Heart right ventricle (tissue), 16 donors: ENCODE results near the gene FTO. TPM values are rescaled to one million over a fixed set of nuclear protein-coding genes. Genes with fewer than 3 reads are reported as not detected.

Experiments used
- ATAC-seq, 8 donors: fragments of 200-7000 bp; cut with Tn5 transposase; one replicate each; pipeline ENCODE4 v1.9.1; 2020; ENCODE audit warnings: mild to moderate bottlenecking in 8 of 8, moderate library complexity in 8 of 8, moderate number of reproducible peaks in 1 of 8
- DNase-seq, 2 donors: peaks; one replicate each; pipeline ENCODE4 v3.0.0-alpha.2; 2020
- H3K27ac ChIP-seq, 10 donors: fragments of 200-600 bp; sonication (generic) in 2 of 10; one replicate each; pipeline versions ENCODE4 v1.5.0 to v1.8.0; 2020 to 2022; ENCODE audit warnings: mild to moderate bottlenecking in 3 of 10
- H3K27me3 ChIP-seq, 7 donors: fragments of 200-600 bp; one replicate each; pipeline ENCODE4 v1.8.0; 2021 to 2022; ENCODE audit warnings: mild to moderate bottlenecking in 2 of 7
- H3K36me3 ChIP-seq, 9 donors: fragments of 200-600 bp; sonication (generic) in 1 of 9; one replicate each; pipeline versions ENCODE4 v1.5.0 to v1.8.0; 2020 to 2022; ENCODE audit warnings: mild to moderate bottlenecking in 2 of 9
- H3K4me1 ChIP-seq, 9 donors: fragments of 200-600 bp; sonication (generic) in 1 of 9; one replicate each; pipeline versions ENCODE4 v1.5.0 to v1.8.0; 2020 to 2022; ENCODE audit warnings: mild to moderate bottlenecking in 4 of 9
- H3K4me3 ChIP-seq, 10 donors: fragments of 200-600 bp; sonication (generic) in 2 of 10; one replicate each; pipeline versions ENCODE4 v1.5.0 to v1.8.0; 2020 to 2022; ENCODE audit warnings: mild to moderate bottlenecking in 7 of 10, moderate library complexity in 2 of 10
- H3K9me3 ChIP-seq, 11 donors: fragments of 200-600 bp in 10 of 11; sonication (generic) in 2 of 11; one replicate each; pipeline versions ENCODE4 v1.5.0 to v1.8.0; 2013 to 2022; ENCODE audit warnings: mild to moderate bottlenecking in 2 of 11, control low read depth in 1 of 11, moderate library complexity in 1 of 11
- CTCF ChIP-seq, 9 donors: fragments of 200-600 bp; sonication (generic) in 2 of 9; IDR thresholded peaks; one replicate each; pipeline versions ENCODE4 v1.5.0 to v1.8.0; 2021 to 2022; ENCODE audit warnings: antibody characterized with exemption in 9 of 9, mild to moderate bottlenecking in 5 of 9, moderate library complexity in 1 of 9
- WGBS, 2 donors: extraction: QIAGEN DNeasy Blood & Tissue Kit; methylation state at CpG; one replicate each; pipeline ENCODE4 v1.1.7; 2013; ENCODE audit warnings: inconsistent platforms in 1 of 2; 5-methylcytosine and 5-hydroxymethylcytosine counted together
- intact Hi-C, 10 donors: fragments of 100-400 bp; cut with DNase I; formaldehyde crosslinking; loops; one replicate each; pipeline versions ENCODE4 v1.11.1 to v1.14.2; 2022
- polyA plus RNA-seq, 2 donors: library from polyadenylated mRNA; stranded (reverse); fragments of 200-250 nt; gene quantifications; one replicate each; pipeline ENCODE4 v1.2.3, GENCODE V29; 2013
- total RNA-seq, 10 donors: library from RNA; stranded (reverse); fragmentation: NEBNext Ultra II Directional in 3 of 10; extraction: Animal tissue kit (Norgen Biotek cat#: 25700) in 3 of 10; gene quantifications; one replicate each; pipeline versions ENCODE4 v1.2.1 to v1.2.4, GENCODE V29; 2021 to 2023
- donor health status: Arrhythmogenic right ventricular cardiomyopathy.
- donor health status: ischemic (EF 13 %, LVEDD 7.1; RV severe dilation, severe dysfunction).
- donor health status: healthy with polysubstance abuse.
- donor health status: DM: no; HTN: yes; CAD: no.
- donor health status: DM: no; HTN: no; CAD: no.
- donor health status: ischemic (EF 25% LVEDD 6.9; RV normal size, moderate dysfunction).
- donor health status: ischemic (EF 25% LVEDD 5.7; RV mildly dilated, moderate dysfunction).
- donor health status: healthy.
- donor health status: DM: yes; HTN: yes; CAD: no.
- donor health status: Ischemic cardiomyopathy.
- donor health status: ischemic (EF 35%, LVEDD 5.7; RV mildly dilated, moderate dysfunction).
- donor health status: nonischemic (EF 11% LVEDD 7.7; RV severe dilation, severe dysfunction).
- donor health status: DM: yes; HTN: yes; CAD: no.
- donor health status: PGD.
- donor health status: ischemic (EF 29% LVEDD 5.4; RV normal size, mild dysfunction).
- donor health status: nonischemic (EF 23%, LVEDD 6.1; RV moderate dilation, normal function).

The FTO gene
- total and polyA plus RNA-seq, 12 donors: 8.5 to 103 (median 90.0) TPM

GRCh38 chr16:54031107-54031760, 327.3 kb downstream of the FTO start:
- no peak overlapping the region for H3K27ac ChIP-seq
- no peak overlapping the region for H3K4me3 ChIP-seq
- ATAC-seq (no peak), DNase-seq (no peak)
- H3K36me3 ChIP-seq: no peaks in the 10 kb centered on the region
- TF ChIP-seq CTCF (IDR thresholded peaks at IDR 0.05): no peak
- H3K4me1 ChIP-seq: peaks cover 0 to 3% (median 0%) of the 10 kb centered on the region in 9 donors
- 97 to 98% methylated on average over 5 of the region's 5 CpGs for WGBS, 2 donors
- H3K27me3 ChIP-seq: no peaks in the 10 kb centered on the region
- intact Hi-C loops: no loop called here
- peaks cover 0 to 21% (median 8%) of the 10 kb centered on the region in 11 donors for H3K9me3 ChIP-seq

GRCh38 chr16:54033747-54034146, 329.8 kb downstream of the FTO start:
- Histone ChIP-seq H3K4me3 (no peak overlapping the region), H3K27me3 (no peaks in the 10 kb centered on the region), H3K36me3 (no peaks in the 10 kb centered on the region), H3K9me3 (peaks cover 0 to 21% (median 8%) of the 10 kb centered on the region in 11 donors), H3K4me1 (peaks cover 0 to 3% (median 0%) of the 10 kb centered on the region in 9 donors), H3K27ac (no peak overlapping the region)
- no peak for ATAC-seq
- no peak for DNase-seq
- no peak for TF ChIP-seq CTCF (IDR thresholded peaks at IDR 0.05)
- intact Hi-C loops: no loop called here
- 95 to 99% methylated on average over 6 of the region's 6 CpGs for WGBS, 2 donors

GRCh38 chr16:54034684-54035083, 330.7 kb downstream of the FTO start:
- TF ChIP-seq CTCF (IDR thresholded peaks at IDR 0.05): no peak
- H3K36me3 ChIP-seq: no peaks in the 10 kb centered on the region
- H3K27me3 ChIP-seq: no peaks in the 10 kb centered on the region
- intact Hi-C loops: no loop called here
- 98 to 99% methylated on average over 1 of the region's 1 CpG for WGBS, 2 donors
- no peak overlapping the region for H3K27ac ChIP-seq
- H3K4me1 ChIP-seq: peaks cover 0 to 3% (median 0%) of the 10 kb centered on the region in 9 donors
- H3K9me3 ChIP-seq: peaks cover 0 to 20% (median 8%) of the 10 kb centered on the region in 11 donors
- no peak for DNase-seq
- H3K4me3 ChIP-seq: no peak overlapping the region
- ATAC-seq: no peak

- intact Hi-C loops: no loop called here
- no peak for TF ChIP-seq CTCF (IDR thresholded peaks at IDR 0.05)
- WGBS, 2 donors: 90 to 92% methylated on average over 5 of the region's 5 CpGs
These were observed 336.5 kb downstream of the FTO start for GRCh38 chr16:54040480-54040879.

More at GRCh38 chr16:54040480-54040879, 336.5 kb downstream of the FTO start:
- Histone ChIP-seq H3K9me3 (peaks cover 0 to 6% (median 0%) of the 10 kb centered on the region in 11 donors), H3K4me1 (no peaks in the 10 kb centered on the region), H3K27ac (no peak overlapping the region), H3K36me3 (peaks cover 0 to 4% (median 0%) of the 10 kb centered on the region in 9 donors), H3K4me3 (no peak overlapping the region), H3K27me3 (no peaks in the 10 kb centered on the region)
- ATAC-seq (no peak), DNase-seq (no peak)
